Measurements from ENCODE around the gene FRMD3. TPM values are rescaled to one million over a fixed set of nuclear protein-coding genes. Genes with fewer than 3 reads are reported as not detected.
"Not testable (repeated sequence)": the region's sequence is repeated elsewhere in the genome, so short reads cannot be mapped to it uniquely, and the experiment has no call there.

The FRMD3 gene
- total and polyA plus RNA-seq, 8 donors = 1.3 to 18.0 (median 4.1) TPM

DNA sequence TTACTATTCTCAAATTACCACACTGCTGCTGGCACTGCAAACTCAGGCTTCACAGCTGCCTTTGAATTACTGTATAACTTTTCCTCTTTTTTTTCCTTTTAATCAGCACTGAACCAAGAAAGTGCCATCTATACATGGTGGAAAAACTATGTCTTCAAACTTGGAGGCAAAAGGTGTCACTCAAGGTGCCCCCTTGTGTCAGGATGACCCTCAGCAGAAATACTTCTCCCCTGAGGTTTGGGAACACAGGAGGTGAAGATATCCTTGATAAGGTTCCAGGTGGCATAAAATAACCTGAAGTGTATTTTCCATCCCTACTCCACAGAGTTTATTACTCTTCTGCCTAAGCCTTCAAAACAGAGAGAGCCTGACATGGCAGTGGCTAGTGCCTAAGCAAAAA, 14.5 kb downstream of the FRMD3 start:
- Histone ChIP-seq H3K36me3 (no peaks in the 10 kb centered on the region), H3K9me3 (no peaks in the 10 kb centered on the region), H3K4me3 (no peak overlapping the region), H3K27me3 (no peaks in the 10 kb centered on the region), H3K27ac (no peak overlapping the region), H3K4me1 (no peaks in the 10 kb centered on the region)
- TF ChIP-seq POLR2A (IDR thresholded peaks at IDR 0.05) (no peak), EP300 (IDR thresholded peaks at IDR 0.05) (no peak), POLR2AphosphoS5 (IDR thresholded peaks at IDR 0.05) (no peak)
- TF ChIP-seq, protein P1, sequence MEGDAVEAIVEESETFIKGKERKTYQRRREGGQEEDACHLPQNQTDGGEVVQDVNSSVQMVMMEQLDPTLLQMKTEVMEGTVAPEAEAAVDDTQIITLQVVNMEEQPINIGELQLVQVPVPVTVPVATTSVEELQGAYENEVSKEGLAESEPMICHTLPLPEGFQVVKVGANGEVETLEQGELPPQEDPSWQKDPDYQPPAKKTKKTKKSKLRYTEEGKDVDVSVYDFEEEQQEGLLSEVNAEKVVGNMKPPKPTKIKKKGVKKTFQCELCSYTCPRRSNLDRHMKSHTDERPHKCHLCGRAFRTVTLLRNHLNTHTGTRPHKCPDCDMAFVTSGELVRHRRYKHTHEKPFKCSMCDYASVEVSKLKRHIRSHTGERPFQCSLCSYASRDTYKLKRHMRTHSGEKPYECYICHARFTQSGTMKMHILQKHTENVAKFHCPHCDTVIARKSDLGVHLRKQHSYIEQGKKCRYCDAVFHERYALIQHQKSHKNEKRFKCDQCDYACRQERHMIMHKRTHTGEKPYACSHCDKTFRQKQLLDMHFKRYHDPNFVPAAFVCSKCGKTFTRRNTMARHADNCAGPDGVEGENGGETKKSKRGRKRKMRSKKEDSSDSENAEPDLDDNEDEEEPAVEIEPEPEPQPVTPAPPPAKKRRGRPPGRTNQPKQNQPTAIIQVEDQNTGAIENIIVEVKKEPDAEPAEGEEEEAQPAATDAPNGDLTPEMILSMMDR (IDR thresholded peaks at IDR 0.05) = no peak
- no peak for DNase-seq
- intact Hi-C loops (cut with DNase I; ENCODE audit: low total_unique reads) = no loop called here

DNA sequence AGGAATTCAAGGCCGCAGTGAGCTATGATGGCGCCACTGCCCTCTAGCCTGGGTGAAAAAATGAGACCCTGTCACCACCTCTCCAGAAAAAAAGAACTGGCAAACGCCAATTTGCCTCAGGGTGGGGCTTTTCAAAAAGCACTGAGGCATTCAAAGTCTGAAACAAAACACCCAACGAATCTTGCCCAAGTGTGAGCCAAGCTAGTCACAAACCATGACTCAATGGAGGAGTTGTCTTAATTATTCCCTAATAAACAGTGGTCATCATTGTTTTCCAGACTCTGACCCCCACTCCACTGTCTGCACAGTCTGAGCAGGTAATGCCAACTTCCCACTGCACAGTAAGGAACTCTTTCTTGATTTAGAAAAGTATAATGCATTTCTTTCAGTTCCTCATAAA, 16.8 kb downstream of the FRMD3 start:
- intact Hi-C loops (cut with DNase I; ENCODE audit: low total_unique reads) = no loop called here
- Histone ChIP-seq H3K27ac (no peak overlapping the region), H3K27me3 (no peaks in the 10 kb centered on the region), H3K4me1 (no peaks in the 10 kb centered on the region), H3K4me3 (no peak overlapping the region), H3K36me3 (no peaks in the 10 kb centered on the region), H3K9me3 (no peaks in the 10 kb centered on the region)
- TF ChIP-seq EP300 (IDR thresholded peaks at IDR 0.05) (no peak), POLR2AphosphoS5 (IDR thresholded peaks at IDR 0.05) (no peak), POLR2A (IDR thresholded peaks at IDR 0.05) (no peak)
- TF ChIP-seq, protein P1 (IDR thresholded peaks at IDR 0.05) = no peak
- DNase-seq = no peak
- WGBS, 5 donors = 74 to 89% (median 81%) methylated on average over 4 of the region's 4 CpGs

DNA sequence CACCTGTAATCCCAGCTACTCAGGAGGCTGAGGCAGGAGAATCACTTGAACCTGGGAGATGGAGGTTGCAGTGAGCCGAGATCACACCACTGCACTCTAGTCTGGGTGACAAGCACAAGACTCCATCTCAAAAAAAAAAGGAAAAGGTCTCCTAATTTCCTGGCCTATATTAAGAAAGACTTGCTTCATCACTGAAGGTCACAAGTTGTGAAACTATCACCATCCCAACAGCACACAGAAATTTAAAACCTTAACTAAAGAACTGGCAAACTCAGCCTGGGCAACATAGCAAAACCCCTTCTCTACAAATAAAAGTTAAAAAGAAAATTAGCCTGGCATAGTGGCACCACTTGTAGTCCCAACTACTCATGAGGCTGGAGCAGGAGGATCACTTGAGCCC, 17.2 kb downstream of the FRMD3 start:
- DNase-seq = no peak
- intact Hi-C loops (cut with DNase I; ENCODE audit: low total_unique reads) = no loop called here
- WGBS, 5 donors = 83 to 100% (median 100%) methylated on average over 1 of the region's 1 CpG
- TF ChIP-seq, protein P1 (IDR thresholded peaks at IDR 0.05) = no peak
- TF ChIP-seq EP300 (IDR thresholded peaks at IDR 0.05) (no peak), POLR2AphosphoS5 (IDR thresholded peaks at IDR 0.05) (no peak), POLR2A (IDR thresholded peaks at IDR 0.05) (no peak)
- no peaks in the 10 kb centered on the region for H3K4me1 ChIP-seq
- H3K27me3 ChIP-seq = no peaks in the 10 kb centered on the region
- no peak overlapping the region for H3K27ac ChIP-seq
- H3K36me3 ChIP-seq = no peaks in the 10 kb centered on the region
- H3K9me3 ChIP-seq = no peaks in the 10 kb centered on the region
- H3K4me3 ChIP-seq = no peak overlapping the region

DNA sequence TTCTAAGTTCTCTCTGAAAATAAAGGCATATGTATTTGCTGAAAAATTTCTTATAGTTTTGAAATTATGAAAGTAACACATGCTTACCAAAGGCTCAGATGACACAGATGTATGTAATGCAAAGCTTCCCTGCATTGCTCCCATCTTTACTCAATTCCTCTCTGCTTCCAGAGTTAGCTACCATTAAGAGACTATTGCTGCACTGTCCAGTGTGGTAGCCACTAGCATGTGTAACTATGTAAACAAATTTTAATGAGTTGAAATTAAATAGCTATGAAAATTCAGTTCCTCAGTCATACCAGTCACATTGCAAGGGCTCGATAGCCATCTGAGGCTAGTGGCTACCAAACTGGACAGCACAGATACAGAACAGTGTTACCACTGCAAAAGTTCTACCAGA, 17.9 kb downstream of the FRMD3 start:
- Histone ChIP-seq H3K36me3 (no peaks in the 10 kb centered on the region), H3K9me3 (no peaks in the 10 kb centered on the region), H3K27ac (no peak overlapping the region), H3K4me3 (no peak overlapping the region), H3K4me1 (no peaks in the 10 kb centered on the region), H3K27me3 (no peaks in the 10 kb centered on the region)
- intact Hi-C loops (cut with DNase I; ENCODE audit: low total_unique reads) = no loop called here
- WGBS, 5 donors = 91 to 98% (median 93%) methylated on average over 1 of the region's 1 CpG
- DNase-seq = no peak
- TF ChIP-seq POLR2A (IDR thresholded peaks at IDR 0.05) (no peak), EP300 (IDR thresholded peaks at IDR 0.05) (no peak), POLR2AphosphoS5 (IDR thresholded peaks at IDR 0.05) (no peak)
- TF ChIP-seq, protein P1 (IDR thresholded peaks at IDR 0.05) = no peak

DNA sequence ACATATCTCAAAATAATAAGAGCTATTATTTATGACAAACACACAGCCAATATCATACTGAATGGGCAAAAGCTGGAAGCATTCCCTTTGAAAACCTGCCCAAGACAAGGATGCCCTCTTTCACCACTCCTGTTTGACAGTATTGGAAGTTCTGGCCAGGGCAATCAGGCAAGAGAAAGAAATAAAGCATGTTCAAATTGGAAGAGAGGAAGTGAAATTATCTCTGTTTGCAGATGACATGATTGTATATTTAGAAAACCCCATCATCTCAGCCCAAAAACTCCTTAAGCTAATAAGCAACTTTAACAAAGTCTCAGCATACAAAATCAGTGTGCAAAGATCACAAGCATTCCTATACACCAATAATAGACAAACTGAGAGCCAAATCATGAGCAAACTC, 20.2 kb downstream of the FRMD3 start:
- H3K36me3 ChIP-seq; H3K9me3 ChIP-seq; intact Hi-C loops (cut with DNase I; ENCODE audit: low total_unique reads); H3K27ac ChIP-seq; H3K4me3 ChIP-seq; H3K27me3 ChIP-seq; H3K4me1 ChIP-seq; DNase-seq: not testable (repeated sequence)
